Common myeloid progenitor, CD34-positive (primary cell): ENCODE data around the gene ADAMTS5.
A peak's percentile ranks its signal among the peaks of the same experiment; 100 is the strongest.

Experiments
- CTCF ChIA-PET: fragments of 350-600 bp; sonication (Branson Sonifier 250); formaldehyde crosslinking; loops from one replicate; lab custom pipeline; 2021; ENCODE audit warnings: antibody characterized with exemption; lab: Charles Lee
- POLR2A ChIA-PET: fragments of 350-600 bp; sonication (Branson Sonifier 250); formaldehyde crosslinking; loops from one replicate; lab custom pipeline; 2021; ENCODE audit warnings: antibody characterized with exemption; lab: Charles Lee
- DNase-seq, 3 donors: peaks; one replicate each; pipeline versions ENCODE4 v3.0.0 to v3.0.0-alpha.2; 2013
- H3K27ac ChIP-seq, 2 experiments: 1 replicate in 1 of 2; 2 replicates in 1 of 2; pipeline ENCODE4 v1.7.0; 2013; ENCODE audit warnings: inconsistent platforms in 2 of 2, low read length in 2 of 2, mild to moderate bottlenecking in 2 of 2, low read depth in 1 of 2, moderate library complexity in 1 of 2; ENCODE audit not compliant: severe bottlenecking in 2 of 2, insufficient read depth in 1 of 2, poor library complexity in 1 of 2
- H3K27me3 ChIP-seq, 5 experiments: replicated peaks in 2 of 5; 1 replicate in 3 of 5; 2 replicates in 2 of 5; pipeline versions ENCODE4 v1.6.1 to v1.7.0; 2013; ENCODE audit warnings: low read length in 4 of 5, mild to moderate bottlenecking in 2 of 5, moderate library complexity in 2 of 5, inconsistent platforms in 1 of 5; ENCODE audit not compliant: insufficient read depth in 5 of 5, control insufficient read depth in 4 of 5
- H3K36me3 ChIP-seq, 4 experiments: 1 replicate in 2 of 4; 2 replicates in 2 of 4; pipeline versions ENCODE4 v1.6.1 to v1.7.0; 2013; ENCODE audit warnings: low read length in 3 of 4, control low read depth in 1 of 4, mild to moderate bottlenecking in 1 of 4; ENCODE audit not compliant: control insufficient read depth in 4 of 4, insufficient read depth in 4 of 4
- H3K4me1 ChIP-seq, 4 experiments: 1 replicate in 3 of 4; 2 replicates in 1 of 4; pipeline versions ENCODE4 v1.6.1 to v1.7.1; 2013; ENCODE audit warnings: low read length in 3 of 4, mild to moderate bottlenecking in 3 of 4, control low read depth in 1 of 4, inconsistent platforms in 1 of 4, moderate library complexity in 1 of 4; ENCODE audit not compliant: control insufficient read depth in 4 of 4, insufficient read depth in 4 of 4; ENCODE audit errors: control extremely low read depth in 1 of 4
- H3K4me3 ChIP-seq, 7 experiments: 1 replicate in 4 of 7; 2 replicates in 3 of 7; pipeline versions ENCODE4 v1.5.1 to v1.7.0; 2013; ENCODE audit warnings: mild to moderate bottlenecking in 7 of 7, low read length in 6 of 7, moderate library complexity in 6 of 7, inconsistent platforms in 2 of 7, low read depth in 2 of 7, control low read depth in 1 of 7; ENCODE audit not compliant: insufficient read depth in 4 of 7, control insufficient read depth in 1 of 7; ENCODE audit errors: extremely low read depth in 1 of 7
- H3K9me3 ChIP-seq, 5 experiments: 1 replicate in 4 of 5; 2 replicates in 1 of 5; pipeline versions ENCODE4 v1.6.1 to v1.7.1; 2013; ENCODE audit warnings: low read length in 4 of 5, mild to moderate bottlenecking in 2 of 5, inconsistent platforms in 1 of 5, low read depth in 1 of 5, moderate library complexity in 1 of 5; ENCODE audit not compliant: control insufficient read depth in 4 of 5, insufficient read depth in 2 of 5; ENCODE audit errors: control extremely low read depth in 1 of 5
- WGBS: methylation state at CpG from one replicate; pipeline ENCODE4 v1.1.5; 2013; ENCODE audit not compliant: insufficient coverage; 5-methylcytosine and 5-hydroxymethylcytosine counted together

The ADAMTS5 gene

GRCh38 chr21:26881504-26882228 is 85.2 kb downstream of the ADAMTS5 start:
- 100% methylated on average over 1 of the region's 4 CpGs for WGBS
- CTCF ChIA-PET = interaction anchor here (0.9 to 3.0 kb wide), 7 partner anchors 9 to 1864 kb away, joined by 3 to 10 read pairs (median 4); no protein-coding TSS in a partner anchor
- POLR2A ChIA-PET = no interaction called here
- no peaks in the 10 kb centered on the region for H3K9me3 ChIP-seq
- H3K27ac ChIP-seq = no peak overlapping the region
- H3K27me3 ChIP-seq = no peaks in the 10 kb centered on the region
- H3K36me3 ChIP-seq = no peaks in the 10 kb centered on the region
- H3K4me1 ChIP-seq = no peaks in the 10 kb centered on the region
- no peak overlapping the region for H3K4me3 ChIP-seq
- peak; percentile 4 to 41 (median 20) for DNase-seq

DNA sequence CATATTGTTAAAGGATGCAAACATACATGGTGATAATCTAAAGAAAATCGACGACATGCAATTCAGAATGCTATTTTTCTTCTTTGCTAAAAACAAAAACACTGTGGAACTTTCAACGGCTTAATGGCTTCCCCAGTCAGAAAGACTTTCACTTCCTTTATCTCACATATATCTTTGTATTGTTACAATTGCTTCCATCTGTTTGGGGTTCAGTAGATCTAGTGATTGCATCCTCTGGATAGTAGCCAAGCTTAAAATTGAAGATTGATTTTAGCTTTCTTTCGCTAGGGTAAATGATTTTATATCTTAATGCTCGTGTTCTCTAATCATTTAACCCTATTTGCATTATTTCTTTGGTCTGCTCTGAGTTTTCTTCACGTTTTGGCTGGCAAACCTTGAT is 89.9 kb downstream of the ADAMTS5 start:
- Histone ChIP-seq H3K4me1 (no peaks in the 10 kb centered on the region), H3K27ac (no peak overlapping the region), H3K9me3 (peaks cover 0 to 3% (median 0%) of the 10 kb centered on the region in 5 experiments), H3K4me3 (no peak overlapping the region), H3K36me3 (no peaks in the 10 kb centered on the region), H3K27me3 (no peaks in the 10 kb centered on the region)
- ChIA-PET POLR2A (no interaction called here), CTCF (no interaction called here)
- WGBS = 100% methylated on average over 1 of the region's 6 CpGs
- no peak for DNase-seq

- 100% methylated on average over 1 of the region's 1 CpG for WGBS
- no peaks in the 10 kb centered on the region for H3K27me3 ChIP-seq
- H3K36me3 ChIP-seq = no peaks in the 10 kb centered on the region
- peaks cover 0 to 3% (median 0%) of the 10 kb centered on the region in 5 experiments for H3K9me3 ChIP-seq
- no peaks in the 10 kb centered on the region for H3K4me1 ChIP-seq
- H3K27ac ChIP-seq = no peak overlapping the region
- no peak for DNase-seq
- ChIA-PET CTCF (interaction anchor here (0.6 to 0.9 kb wide), 2 partner anchors 12 to 21 kb away, joined by 3 read pairs; no protein-coding TSS in a partner anchor), POLR2A (no interaction called here)
- no peak overlapping the region for H3K4me3 ChIP-seq
Measured at GRCh38 chr21:26874347-26874746, 92.5 kb downstream of the ADAMTS5 start.
